IPS-NIHi7 (cell line): ENCODE data around the gene GPR25.

Experiments
- DNase-seq: peaks from one replicate; pipeline ENCODE4 v3.0.0; 2012; ENCODE audit warnings: mixed read lengths; ENCODE audit errors: extremely low spot score

Gene GPR25

GRCh38 chr1:200872446-200873115 is at the start of gene GPR25:
TSS of gene GPR25 (plus strand) at chr1:200872981. CDS start at chr1:200873038, 57 bp downstream.
- no peak for DNase-seq

GRCh38 chr1:200831091-200831490 is 41.7 kb upstream of the GPR25 start:
- no peak for DNase-seq

GRCh38 chr1:200834383-200834782 is 38.4 kb upstream of the GPR25 start:
- no peak for DNase-seq

- no peak for DNase-seq
Observed at GRCh38 chr1:200836213-200836612, 36.6 kb upstream of the GPR25 start.

GRCh38 chr1:200837931-200838571 is 34.7 kb upstream of the GPR25 start:
- no peak for DNase-seq

GRCh38 chr1:200838676-200839445 is 33.9 kb upstream of the GPR25 start:
- no peak for DNase-seq

- no peak for DNase-seq
Observed at GRCh38 chr1:200845360-200845759, 27.4 kb upstream of the GPR25 start.

- no peak for DNase-seq
Observed at GRCh38 chr1:200846398-200846797, 26.4 kb upstream of the GPR25 start.

GRCh38 chr1:200849430-200849829 is 23.4 kb upstream of the GPR25 start:
- no peak for DNase-seq

GRCh38 chr1:200850554-200850953 is 22.2 kb upstream of the GPR25 start:
- DNase-seq = no peak

GRCh38 chr1:200856716-200857357 is 15.9 kb upstream of the GPR25 start:
- DNase-seq = no peak

GRCh38 chr1:200857804-200858203 is 15.0 kb upstream of the GPR25 start:
- no peak for DNase-seq

- no peak for DNase-seq
Observed at GRCh38 chr1:200861937-200862647, 10.7 kb upstream of the GPR25 start.

- DNase-seq = no peak
Observed at GRCh38 chr1:200862713-200863415, 9.9 kb upstream of the GPR25 start.

- no peak for DNase-seq
Observed at GRCh38 chr1:200866116-200866515, 6.7 kb upstream of the GPR25 start.

GRCh38 chr1:200866521-200866920 is 6.3 kb upstream of the GPR25 start:
- no peak for DNase-seq

- DNase-seq = no peak
Observed at GRCh38 chr1:200867018-200867811, 5.6 kb upstream of the GPR25 start.

- DNase-seq = no peak
Observed at GRCh38 chr1:200869376-200869752, 3.4 kb upstream of the GPR25 start.

GRCh38 chr1:200869753-200870391 is 2.9 kb upstream of the GPR25 start:
- no peak for DNase-seq
